LNCaP clone FGC (cell line): ENCODE data around the gene IMMP2L.

Experiments used
- DNase-seq: peaks from one replicate; pipeline ENCODE4 v3.0.0-alpha.2; 2011; ENCODE audit warnings: low read depth
- H3K4me3 ChIP-seq: 2 replicates; pipeline ENCODE4 v1.5.1; 2011; ENCODE audit warnings: mild to moderate bottlenecking, low read depth, low read length, control low read depth
- CTCF ChIP-seq: IDR thresholded peaks from 2 replicates; pipeline ENCODE4 v1.5.1; 2012; ENCODE audit warnings: mild to moderate bottlenecking; ENCODE audit not compliant: control insufficient read depth, insufficient read depth; ENCODE audit errors: extremely low read depth

The IMMP2L gene

DNA sequence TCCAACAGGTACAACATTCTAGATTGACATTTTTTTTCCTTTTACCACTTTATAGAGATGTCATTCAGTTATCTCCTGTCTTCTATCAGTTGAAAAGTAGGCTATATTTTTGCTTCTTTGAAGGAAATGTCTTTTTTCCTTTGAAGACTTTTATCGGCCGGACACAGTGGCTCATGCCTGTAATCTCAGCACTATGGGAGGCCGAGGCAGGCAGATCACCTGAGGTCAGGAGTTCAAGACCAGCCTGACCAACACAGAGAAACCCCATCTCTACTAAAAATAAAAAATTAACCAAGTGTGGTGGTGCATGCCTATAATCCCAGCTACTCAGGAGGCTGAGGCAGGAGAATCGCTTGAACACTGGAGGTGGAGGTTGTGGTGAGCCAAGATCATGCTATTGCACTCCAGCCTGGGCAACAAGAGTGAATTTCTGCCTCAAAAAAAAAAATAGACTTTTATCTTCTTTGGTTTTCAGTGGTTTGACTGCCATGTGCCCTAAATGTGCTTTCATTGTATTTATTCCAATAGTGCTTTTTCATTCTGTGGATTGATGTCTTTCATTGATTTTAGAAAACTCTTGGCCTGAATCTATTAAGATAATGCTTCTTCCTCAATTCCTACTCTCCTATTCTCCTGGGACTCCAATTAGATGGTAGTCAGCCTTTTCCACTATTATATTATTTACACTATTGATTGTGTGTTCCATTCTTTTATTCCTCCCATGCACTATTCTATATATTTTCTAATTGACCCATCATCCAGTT, 84.6 kb downstream of the IMMP2L start:
- DNase-seq, result no peak
- TF ChIP-seq CTCF, result no peak

DNA sequence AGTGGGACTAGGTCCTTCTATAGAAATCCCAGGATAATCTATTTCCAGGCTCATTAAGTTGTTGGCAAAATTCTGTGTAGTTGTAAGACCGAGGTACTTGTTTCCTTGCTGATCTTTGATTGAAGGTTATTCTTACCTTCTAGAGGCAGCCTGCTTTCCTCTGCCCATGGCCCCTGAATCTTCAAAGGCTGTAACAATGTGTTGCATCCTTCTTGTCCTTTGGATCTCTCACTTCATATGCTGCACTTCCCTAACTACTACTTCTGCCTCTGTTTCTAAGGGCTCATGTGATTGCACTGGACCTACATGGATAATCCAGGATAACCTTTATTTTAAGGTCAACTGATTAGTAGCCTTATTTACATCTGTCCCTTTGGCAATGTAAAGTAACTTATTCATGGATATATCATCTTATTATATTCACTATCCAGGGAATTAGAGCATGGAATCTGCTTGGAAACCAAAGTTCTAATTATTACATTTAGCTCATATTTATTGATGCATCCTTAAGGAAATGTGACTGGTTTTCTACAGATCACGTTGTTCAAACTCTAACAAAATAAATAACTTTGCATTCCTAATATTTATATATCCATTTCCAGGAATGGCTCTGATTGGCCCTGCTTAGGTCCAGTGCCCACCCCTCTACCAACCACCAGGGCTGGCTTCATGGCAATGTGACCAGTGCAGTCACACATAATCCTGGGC, 85.6 kb downstream of the IMMP2L start:
- H3K4me3 ChIP-seq, result no peak overlapping the region
- no peak for DNase-seq
- no peak for TF ChIP-seq CTCF

More for the DNA sequence above, 84.6 kb downstream of the IMMP2L start:
- H3K4me3 ChIP-seq, result no peak overlapping the region

GRCh38 chr7:111475959-111476358, 86.3 kb downstream of the IMMP2L start:
- no peak overlapping the region for H3K4me3 ChIP-seq
- no peak for TF ChIP-seq CTCF
- DNase-seq, result no peak

GRCh38 chr7:111475419-111475748, 86.9 kb downstream of the IMMP2L start:
- H3K4me3 ChIP-seq, result no peak overlapping the region
- DNase-seq, result no peak
- TF ChIP-seq CTCF, result no peak

DNA sequence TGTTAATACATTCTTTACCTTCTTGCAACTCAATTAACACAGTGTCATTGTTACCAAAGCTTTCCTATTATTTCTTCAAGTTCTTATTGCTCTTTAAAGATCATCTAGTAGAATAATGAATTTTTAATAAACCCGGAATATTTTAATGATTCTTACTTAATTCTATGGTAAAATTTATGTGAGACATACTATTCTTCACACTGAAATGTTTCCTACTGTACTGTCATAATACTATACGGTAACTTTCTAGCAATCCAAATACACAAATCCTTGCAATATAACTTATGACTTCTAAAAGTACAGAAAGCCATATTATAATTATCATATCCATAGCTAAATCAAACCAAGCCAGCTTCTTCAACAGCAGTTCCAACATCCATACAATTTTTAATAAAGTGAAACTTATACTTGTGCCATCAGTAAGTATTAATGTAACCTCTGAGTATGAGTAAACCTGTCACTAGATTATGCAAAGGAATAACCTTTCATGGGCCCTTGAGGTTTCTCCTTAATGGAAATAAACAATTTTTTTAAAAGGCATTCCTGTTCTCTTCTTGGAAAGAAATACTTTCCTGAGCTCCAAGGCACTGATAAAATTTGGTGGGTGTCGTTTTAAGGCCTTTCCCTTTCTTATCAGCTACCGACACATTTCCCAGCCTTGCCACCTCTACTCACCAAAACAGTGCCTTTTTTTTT, 87.4 kb downstream of the IMMP2L start:
- TF ChIP-seq CTCF, result no peak
- no peak for DNase-seq

GRCh38 chr7:111473449-111474198, 88.7 kb downstream of the IMMP2L start:
- H3K4me3 ChIP-seq, result no peak overlapping the region
- no peak for DNase-seq
- no peak for TF ChIP-seq CTCF

More for the DNA sequence above, 87.4 kb downstream of the IMMP2L start:
- H3K4me3 ChIP-seq, result no peak overlapping the region
